CD14-positive monocyte (primary cell): ENCODE results near the gene WFDC1. TPM values are rescaled to one million over a fixed set of nuclear protein-coding genes. Genes with fewer than 3 reads are reported as not detected.

Experiments
- DNase-seq, 3 donors: peaks; one replicate each; pipeline ENCODE4 v3.0.0-alpha.2; 2011 to 2022
- H2AFZ ChIP-seq: 2 replicates; pipeline ENCODE4 v1.6.0; 2012; ENCODE audit warnings: mild to moderate bottlenecking, low read depth, low read length, inconsistent platforms; ENCODE audit not compliant: insufficient read depth, poor library complexity, severe bottlenecking
- H3K27ac ChIP-seq, 2 donors: 1 replicate in 1 of 2; 2 replicates in 1 of 2; pipeline ENCODE4 v1.5.1; 2012 to 2013; ENCODE audit warnings: low read length in 2 of 2, control low read depth in 1 of 2, inconsistent platforms in 1 of 2, low read depth in 1 of 2, mild to moderate bottlenecking in 1 of 2
- H3K27me3 ChIP-seq, 2 donors: one replicate each; pipeline versions ENCODE4 v1.6.0 to v1.6.1; 2011 to 2013; ENCODE audit warnings: low read length in 2 of 2; ENCODE audit not compliant: control insufficient read depth in 2 of 2, insufficient read depth in 2 of 2
- H3K36me3 ChIP-seq, 2 donors: replicated peaks in 1 of 2; 1 replicate in 1 of 2; 2 replicates in 1 of 2; pipeline versions ENCODE4 v1.5.1 to v1.6.1; 2012 to 2013; ENCODE audit warnings: low read length in 2 of 2, control low read depth in 1 of 2, inconsistent platforms in 1 of 2, mild to moderate bottlenecking in 1 of 2; ENCODE audit not compliant: insufficient read depth in 2 of 2, control insufficient read depth in 1 of 2
- H3K4me1 ChIP-seq, 2 donors: 1 replicate in 1 of 2; 2 replicates in 1 of 2; pipeline versions ENCODE4 v1.5.1 to v1.6.1; 2012 to 2013; ENCODE audit warnings: low read length in 2 of 2, control low read depth in 1 of 2, inconsistent platforms in 1 of 2, mild to moderate bottlenecking in 1 of 2, moderate library complexity in 1 of 2; ENCODE audit not compliant: insufficient read depth in 2 of 2, control insufficient read depth in 1 of 2
- H3K4me2 ChIP-seq: replicated peaks from 2 replicates; pipeline ENCODE3; 2012; ENCODE audit warnings: low read length, moderate library complexity, mild to moderate bottlenecking; ENCODE audit not compliant: poor library complexity, severe bottlenecking; ENCODE audit errors: extremely low read depth
- H3K4me3 ChIP-seq, 3 experiments: fragments of 200-600 bp in 1 of 3; sonication (generic) in 1 of 3; replicated peaks in 1 of 3; 1 replicate in 2 of 3; 2 replicates in 1 of 3; pipeline ENCODE4 v1.5.1; 2011 to 2013; ENCODE audit warnings: low read length in 3 of 3, mild to moderate bottlenecking in 3 of 3, control low read depth in 2 of 3, low read depth in 2 of 3, inconsistent platforms in 1 of 3, moderate library complexity in 1 of 3
- H3K79me2 ChIP-seq: 2 replicates; pipeline ENCODE4 v1.6.0; 2012; ENCODE audit warnings: mild to moderate bottlenecking, control low read depth, inconsistent platforms, low read length, moderate library complexity; ENCODE audit not compliant: insufficient read depth
- H3K9ac ChIP-seq: 2 replicates; pipeline ENCODE4 v1.6.0; 2017; ENCODE audit warnings: low read length, mild to moderate bottlenecking; ENCODE audit not compliant: insufficient read depth, poor library complexity, severe bottlenecking
- H3K9me3 ChIP-seq, 2 donors: replicated peaks in 1 of 2; 1 replicate in 1 of 2; 2 replicates in 1 of 2; pipeline versions ENCODE4 v1.5.1 to v1.6.1; 2012 to 2013; ENCODE audit warnings: low read length in 2 of 2, control low read depth in 1 of 2; ENCODE audit not compliant: control insufficient read depth in 1 of 2, insufficient read depth in 1 of 2
- H4K20me1 ChIP-seq: 2 replicates; pipeline ENCODE4 v1.6.0; 2012; ENCODE audit warnings: mild to moderate bottlenecking, low read length, control low read depth, moderate library complexity; ENCODE audit not compliant: insufficient read depth
- H3K27ac Mint-ChIP-seq, 7 donors: one replicate each; pipeline ENCODE4 v1.8.0; 2020; ENCODE audit warnings: mild to moderate bottlenecking in 7 of 7, mixed read lengths in 7 of 7, moderate library complexity in 6 of 7, inconsistent platforms in 2 of 7
- H3K27me3 Mint-ChIP-seq, 3 donors: one replicate each; pipeline ENCODE4 v1.8.0; 2021 to 2022; ENCODE audit warnings: low read depth in 3 of 3, mild to moderate bottlenecking in 3 of 3, mixed read lengths in 3 of 3, moderate library complexity in 3 of 3, inconsistent platforms in 1 of 3
- H3K36me3 Mint-ChIP-seq, 2 donors: one replicate each; pipeline ENCODE4 v1.8.0; 2020; ENCODE audit warnings: mixed read lengths in 2 of 2, inconsistent platforms in 1 of 2, mild to moderate bottlenecking in 1 of 2
- H3K4me1 Mint-ChIP-seq: one replicate; pipeline ENCODE4 v1.8.0; 2020; ENCODE audit warnings: mild to moderate bottlenecking, mixed read lengths
- H3K4me3 Mint-ChIP-seq, 2 donors: one replicate each; pipeline ENCODE4 v1.8.0; 2020; ENCODE audit warnings: mild to moderate bottlenecking in 2 of 2, mixed read lengths in 2 of 2, moderate library complexity in 1 of 2
- H3K9me3 Mint-ChIP-seq, 7 donors: one replicate each; pipeline ENCODE4 v1.8.0; 2020 to 2022; ENCODE audit warnings: mixed read lengths in 7 of 7, mild to moderate bottlenecking in 6 of 7, moderate library complexity in 6 of 7, inconsistent platforms in 2 of 7
- WGBS: methylation state at CpG from one replicate; pipeline ENCODE4 v1.1.5; 2013; ENCODE audit warnings: missing lambda C conversion rate; ENCODE audit not compliant: insufficient coverage; 5-methylcytosine and 5-hydroxymethylcytosine counted together
- intact Hi-C, 2 donors: fragments of 100-400 bp; cut with micrococcal nuclease; formaldehyde crosslinking; loops; one replicate each; pipeline versions ENCODE4 v1.15.0 to v1.15.1; 2023
- polyA plus RNA-seq, 3 donors: library from polyadenylated mRNA; depleted of rRNA in 1 of 3; unstranded in 2 of 3; stranded (reverse) in 1 of 3; fragments of 300-500 nt in 2 of 3; fragments of >200 nt in 1 of 3; fragmentation: Illumina TruSeq in 2 of 3; gene quantifications; 1 replicate in 2 of 3; 2 replicates in 1 of 3; pipeline ENCODE4 v1.2.3, GENCODE V29; 2012 to 2021
- TF ChIP-seq, protein P1 (sequence below): fragments of 200-600 bp; IDR thresholded peaks from one replicate; pipeline ENCODE4 v1.8.0; 2022; ENCODE audit warnings: antibody characterized with exemption, mild to moderate bottlenecking

The WFDC1 gene
- polyA plus RNA-seq, 3 donors = not detected

DNA sequence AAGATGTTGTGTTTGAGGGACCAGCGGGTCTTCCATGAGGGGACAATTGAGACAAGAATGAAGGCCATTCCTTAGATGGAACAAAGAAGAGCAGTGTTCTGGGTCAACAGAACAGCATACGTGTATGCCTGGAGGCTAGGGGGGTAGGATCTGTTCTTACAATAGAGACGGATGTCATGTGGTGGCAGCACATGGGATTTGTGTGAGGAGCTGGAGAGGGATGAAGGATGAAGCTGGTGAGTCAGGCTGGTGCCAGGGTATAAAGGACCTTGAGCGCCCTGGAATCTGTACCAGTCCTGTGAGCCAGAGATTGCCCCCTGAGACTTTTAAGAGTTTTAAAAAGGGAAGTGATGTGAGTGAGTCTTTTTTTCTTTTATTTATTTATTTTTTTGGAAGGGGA lies 22.8 kb upstream of the WFDC1 start:
- Histone ChIP-seq H3K9ac (no peak overlapping the region), H3K9me3 (no peaks in the 10 kb centered on the region), H3K36me3 (no peaks in the 10 kb centered on the region), H3K4me1 (no peaks in the 10 kb centered on the region), H3K27ac (no peak overlapping the region), H3K4me2 (no peak overlapping the region), H4K20me1 (no peaks in the 10 kb centered on the region), H3K4me3 (no peak overlapping the region), H3K27me3 (no peaks in the 10 kb centered on the region), H2AFZ (no peak overlapping the region), H3K79me2 (no peaks in the 10 kb centered on the region)
- Mint-ChIP-seq H3K27ac (no peak overlapping the region), H3K4me1 (no peaks in the 10 kb centered on the region), H3K27me3 (peaks cover 0 to 5% (median 0%) of the 10 kb centered on the region in 3 donors), H3K36me3 (no peaks in the 10 kb centered on the region), H3K9me3 (no peaks in the 10 kb centered on the region), H3K4me3 (no peak overlapping the region)
- intact Hi-C loops = loop anchor here (10.0 kb wide), 3 partner anchors 233 to 453 kb away; partner anchors contain the start of gene MEAK7 (in 1 of the 2)
- no peak for DNase-seq
- WGBS = 88% methylated on average over 4 of the region's 4 CpGs
- TF ChIP-seq, protein P1, sequence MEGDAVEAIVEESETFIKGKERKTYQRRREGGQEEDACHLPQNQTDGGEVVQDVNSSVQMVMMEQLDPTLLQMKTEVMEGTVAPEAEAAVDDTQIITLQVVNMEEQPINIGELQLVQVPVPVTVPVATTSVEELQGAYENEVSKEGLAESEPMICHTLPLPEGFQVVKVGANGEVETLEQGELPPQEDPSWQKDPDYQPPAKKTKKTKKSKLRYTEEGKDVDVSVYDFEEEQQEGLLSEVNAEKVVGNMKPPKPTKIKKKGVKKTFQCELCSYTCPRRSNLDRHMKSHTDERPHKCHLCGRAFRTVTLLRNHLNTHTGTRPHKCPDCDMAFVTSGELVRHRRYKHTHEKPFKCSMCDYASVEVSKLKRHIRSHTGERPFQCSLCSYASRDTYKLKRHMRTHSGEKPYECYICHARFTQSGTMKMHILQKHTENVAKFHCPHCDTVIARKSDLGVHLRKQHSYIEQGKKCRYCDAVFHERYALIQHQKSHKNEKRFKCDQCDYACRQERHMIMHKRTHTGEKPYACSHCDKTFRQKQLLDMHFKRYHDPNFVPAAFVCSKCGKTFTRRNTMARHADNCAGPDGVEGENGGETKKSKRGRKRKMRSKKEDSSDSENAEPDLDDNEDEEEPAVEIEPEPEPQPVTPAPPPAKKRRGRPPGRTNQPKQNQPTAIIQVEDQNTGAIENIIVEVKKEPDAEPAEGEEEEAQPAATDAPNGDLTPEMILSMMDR = no peak

DNA sequence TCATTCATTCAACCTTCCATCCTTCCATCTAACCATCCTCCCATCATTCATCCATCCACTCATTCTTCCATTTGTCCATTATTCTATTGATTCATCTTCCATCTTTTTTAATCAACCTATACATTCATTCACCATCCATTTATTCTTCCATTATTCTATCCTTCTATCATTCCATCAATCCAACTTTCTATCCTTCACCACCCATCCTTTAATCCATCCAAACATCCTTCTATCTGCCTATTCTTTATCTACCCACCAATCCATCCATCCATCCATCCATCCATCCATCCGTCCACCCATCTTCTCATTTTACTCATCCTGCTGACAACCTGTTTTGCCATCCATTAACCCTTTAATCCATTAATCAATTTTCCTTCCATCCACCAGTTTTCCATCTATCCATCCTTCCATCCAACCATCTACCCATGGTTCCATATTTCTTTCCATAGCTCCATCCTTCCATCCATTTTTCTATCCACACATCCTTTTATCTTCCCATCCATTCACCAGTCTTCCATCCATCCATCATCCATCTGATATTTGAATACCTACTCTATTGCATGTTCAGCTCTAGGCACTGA lies 21.8 kb upstream of the WFDC1 start:
- WGBS = 41% methylated on average over 1 of the region's 1 CpG
- Histone ChIP-seq H3K4me3 (no peak overlapping the region), H3K4me2 (no peak overlapping the region), H3K79me2 (no peaks in the 10 kb centered on the region), H4K20me1 (no peaks in the 10 kb centered on the region), H2AFZ (no peak overlapping the region), H3K9ac (no peak overlapping the region), H3K36me3 (no peaks in the 10 kb centered on the region), H3K27me3 (no peaks in the 10 kb centered on the region), H3K27ac (no peak overlapping the region), H3K9me3 (no peaks in the 10 kb centered on the region), H3K4me1 (no peaks in the 10 kb centered on the region)
- intact Hi-C loops = loop anchor here (10.0 kb wide), 3 partner anchors 232 to 452 kb away; partner anchors contain the start of gene MEAK7 (in 1 of the 2)
- Mint-ChIP-seq H3K27ac (no peak overlapping the region), H3K36me3 (no peaks in the 10 kb centered on the region), H3K9me3 (no peaks in the 10 kb centered on the region), H3K4me1 (no peaks in the 10 kb centered on the region), H3K27me3 (peaks cover 0 to 3% (median 3%) of the 10 kb centered on the region in 3 donors), H3K4me3 (no peak overlapping the region)
- no peak for DNase-seq
- TF ChIP-seq, protein P1 = no peak
